Left ventricle myocardium inferior (tissue), 1 donor: ENCODE results near the gene SLC23A3. TPM values are rescaled to one million over a fixed set of nuclear protein-coding genes. Genes with fewer than 3 reads are reported as not detected.
A peak's percentile ranks its signal among the peaks of the same experiment; 100 is the strongest.

Experiments used
- DNase-seq: peaks from one replicate; pipeline ENCODE4 v3.0.0-alpha.2; 2020
- H3K27ac ChIP-seq: fragments of 200-600 bp; replicated peaks from 2 replicates; pipeline ENCODE4 v1.8.0; 2021
- H3K27me3 ChIP-seq: fragments of 200-600 bp; 2 replicates; pipeline ENCODE4 v1.8.0; 2021; ENCODE audit warnings: low read depth
- H3K36me3 ChIP-seq: fragments of 200-600 bp; 2 replicates; pipeline ENCODE4 v1.8.0; 2021
- H3K4me1 ChIP-seq: fragments of 200-600 bp; 2 replicates; pipeline ENCODE4 v1.8.0; 2021
- H3K4me3 ChIP-seq: fragments of 200-600 bp; 2 replicates; pipeline ENCODE4 v1.8.0; 2021; ENCODE audit warnings: mild to moderate bottlenecking, moderate library complexity
- H3K9me3 ChIP-seq: fragments of 200-600 bp; replicated peaks from 2 replicates; pipeline ENCODE4 v1.8.0; 2021
- CTCF ChIP-seq: fragments of 200-600 bp; IDR thresholded peaks from 2 replicates; pipeline ENCODE4 v1.8.0; 2021; ENCODE audit warnings: antibody characterized with exemption, mild to moderate bottlenecking, borderline replicate concordance
- intact Hi-C: fragments of 100-400 bp; cut with micrococcal nuclease; formaldehyde crosslinking; loops from one replicate; pipeline ENCODE4 v1.11.0; 2022
- total RNA-seq: library from RNA; stranded (reverse); fragmentation: NEBNext Ultra II Directional; extraction: Animal tissue kit (Norgen Biotek cat#: 25700); gene quantifications from one replicate; pipeline ENCODE4 v1.2.1, GENCODE V29; 2021
- donor health status: DM: no; HTN: yes; CAD: no; lungs with severe emphysema.

SLC23A3 gene
- total RNA-seq, 1 donor from 2014 or later = 0.58 TPM

GRCh38 chr2:219178377-219179175, 8.7 kb upstream of the SLC23A3 start:
- peak overlapping the region; percentile 88 for H3K4me3 ChIP-seq
- no peaks in the 10 kb centered on the region for H3K9me3 ChIP-seq
- H3K4me1 ChIP-seq = peaks cover 56% of the 10 kb centered on the region
- intact Hi-C loops = no loop called here
- no peaks in the 10 kb centered on the region for H3K27me3 ChIP-seq
- peak; percentile 60 for DNase-seq
- TF ChIP-seq CTCF = no peak
- H3K36me3 ChIP-seq = peaks cover 60% of the 10 kb centered on the region
- H3K27ac ChIP-seq = peak overlapping the region; percentile 99

- intact Hi-C loops = no loop called here
- Histone ChIP-seq H3K4me1 (peaks cover 56% of the 10 kb centered on the region), H3K27ac (peak within 1 kb of the TSS; percentile 99), H3K9me3 (no peaks in the 10 kb centered on the region), H3K27me3 (no peaks in the 10 kb centered on the region), H3K36me3 (peaks cover 60% of the 10 kb centered on the region), H3K4me3 (peak within 1 kb of the TSS; percentile 88)
- peak; percentile 86 for DNase-seq
- peak; percentile 55 for TF ChIP-seq CTCF
These were observed 7.9 kb upstream of the SLC23A3 start, which contains the start of gene RETREG2 for GRCh38 chr2:219177552-219178376. Gene RETREG2 (plus strand): TSS chr2:219178275. CDS start chr2:219178353, 78 bp downstream.

- Histone ChIP-seq H3K4me3 (peak within 1 kb of the TSS; percentile 88), H3K36me3 (peaks cover 59% of the 10 kb centered on the region), H3K9me3 (no peaks in the 10 kb centered on the region), H3K27ac (peak within 1 kb of the TSS; percentile 99), H3K4me1 (peaks cover 56% of the 10 kb centered on the region), H3K27me3 (no peaks in the 10 kb centered on the region)
- peak; percentile 91 for DNase-seq
- no peak for TF ChIP-seq CTCF
- intact Hi-C loops = no loop called here
These were observed 7.2 kb upstream of the SLC23A3 start, which contains the start of gene CNPPD1 for GRCh38 chr2:219176818-219177551. Gene CNPPD1 (minus strand): TSS chr2:219176925. CDS start chr2:219176828, 97 bp downstream.

- Histone ChIP-seq H3K4me3 (peak overlapping the region; percentile 88), H3K27me3 (no peaks in the 10 kb centered on the region), H3K27ac (peak overlapping the region; percentile 99), H3K9me3 (no peaks in the 10 kb centered on the region), H3K36me3 (peaks cover 51% of the 10 kb centered on the region), H3K4me1 (peaks cover 64% of the 10 kb centered on the region)
- DNase-seq = peak; percentile 51
- TF ChIP-seq CTCF = peak; percentile 43
- intact Hi-C loops = no loop called here
These were observed 6.3 kb upstream of the SLC23A3 start for GRCh38 chr2:219175928-219176817.
